Esophagus muscularis mucosa (tissue), 4 donors: Measurements from ENCODE around the gene PNMA6F. TPM values are rescaled to one million over a fixed set of nuclear protein-coding genes. Genes with fewer than 3 reads are reported as not detected.

Experiments
- DNase-seq: peaks from one replicate; pipeline ENCODE4 v3.0.0-alpha.2; 2017; ENCODE audit errors: extremely low spot score
- H3K27ac ChIP-seq, 4 donors: fragments of 200-600 bp; sonication (generic); replicated peaks in 1 of 4; 1 replicate in 3 of 4; 2 replicates in 1 of 4; pipeline ENCODE4 v1.5.1; 2016 to 2019; ENCODE audit warnings: mild to moderate bottlenecking in 1 of 4
- H3K27me3 ChIP-seq, 4 donors: fragments of 200-600 bp; sonication (generic); one replicate each; pipeline versions ENCODE4 v1.5.1 to v1.6.0; 2016 to 2019
- H3K36me3 ChIP-seq, 4 donors: fragments of 200-600 bp; sonication (generic); one replicate each; pipeline ENCODE4 v1.5.1; 2016 to 2019
- H3K4me1 ChIP-seq, 4 donors: fragments of 200-600 bp; sonication (generic); one replicate each; pipeline ENCODE4 v1.5.1; 2016 to 2019
- H3K4me3 ChIP-seq, 4 donors: fragments of 200-600 bp; sonication (generic); 1 replicate in 2 of 4; 2 replicates in 2 of 4; pipeline ENCODE4 v1.5.1; 2016 to 2019; ENCODE audit warnings: mild to moderate bottlenecking in 4 of 4, moderate library complexity in 1 of 4
- H3K9me3 ChIP-seq, 4 donors: fragments of 200-600 bp; sonication (generic); 1 replicate in 3 of 4; 2 replicates in 1 of 4; pipeline ENCODE4 v1.5.1; 2016 to 2019
- EP300 ChIP-seq: sonication (generic); formaldehyde crosslinking; IDR thresholded peaks from one replicate; pipeline ENCODE4 v1.6.1; 2017; ENCODE audit warnings: antibody characterized with exemption
- POLR2A ChIP-seq: fragments of 450-650 bp; IDR thresholded peaks from one replicate; pipeline ENCODE4 v1.6.1; 2017; ENCODE audit warnings: antibody characterized with exemption, moderate library complexity, mild to moderate bottlenecking, low read depth
- POLR2AphosphoS5 ChIP-seq, 2 donors: sonication (generic); formaldehyde crosslinking; IDR thresholded peaks; one replicate each; pipeline ENCODE4 v1.6.1; 2017; ENCODE audit warnings: antibody characterized with exemption in 2 of 2
- WGBS: methylation state at CpG from one replicate; pipeline ENCODE4 v1.1.5; 2018; 5-methylcytosine and 5-hydroxymethylcytosine counted together
- intact Hi-C: fragments of 100-400 bp; cut with DNase I; formaldehyde crosslinking; loops from one replicate; pipeline ENCODE4 v1.15.1; 2023
- total RNA-seq, 4 donors: library from RNA; depleted of rRNA; stranded (reverse); fragments of >200 nt; gene quantifications; one replicate each; pipeline versions ENCODE4 v1.1.0 to v1.2.1, GENCODE V29; 2016
- TF ChIP-seq, protein P1 (sequence below), 3 experiments: fragments of 200-600 bp in 2 of 3; fragments of 450-650 bp in 1 of 3; sonication (generic) in 2 of 3; IDR thresholded peaks; one replicate each; pipeline ENCODE4 v1.5.1; 2017 to 2019; ENCODE audit warnings: antibody characterized with exemption in 3 of 3, mild to moderate bottlenecking in 2 of 3, moderate library complexity in 1 of 3

PNMA6F gene
- total RNA-seq, 4 donors from 2014 or later: not detected

DNA sequence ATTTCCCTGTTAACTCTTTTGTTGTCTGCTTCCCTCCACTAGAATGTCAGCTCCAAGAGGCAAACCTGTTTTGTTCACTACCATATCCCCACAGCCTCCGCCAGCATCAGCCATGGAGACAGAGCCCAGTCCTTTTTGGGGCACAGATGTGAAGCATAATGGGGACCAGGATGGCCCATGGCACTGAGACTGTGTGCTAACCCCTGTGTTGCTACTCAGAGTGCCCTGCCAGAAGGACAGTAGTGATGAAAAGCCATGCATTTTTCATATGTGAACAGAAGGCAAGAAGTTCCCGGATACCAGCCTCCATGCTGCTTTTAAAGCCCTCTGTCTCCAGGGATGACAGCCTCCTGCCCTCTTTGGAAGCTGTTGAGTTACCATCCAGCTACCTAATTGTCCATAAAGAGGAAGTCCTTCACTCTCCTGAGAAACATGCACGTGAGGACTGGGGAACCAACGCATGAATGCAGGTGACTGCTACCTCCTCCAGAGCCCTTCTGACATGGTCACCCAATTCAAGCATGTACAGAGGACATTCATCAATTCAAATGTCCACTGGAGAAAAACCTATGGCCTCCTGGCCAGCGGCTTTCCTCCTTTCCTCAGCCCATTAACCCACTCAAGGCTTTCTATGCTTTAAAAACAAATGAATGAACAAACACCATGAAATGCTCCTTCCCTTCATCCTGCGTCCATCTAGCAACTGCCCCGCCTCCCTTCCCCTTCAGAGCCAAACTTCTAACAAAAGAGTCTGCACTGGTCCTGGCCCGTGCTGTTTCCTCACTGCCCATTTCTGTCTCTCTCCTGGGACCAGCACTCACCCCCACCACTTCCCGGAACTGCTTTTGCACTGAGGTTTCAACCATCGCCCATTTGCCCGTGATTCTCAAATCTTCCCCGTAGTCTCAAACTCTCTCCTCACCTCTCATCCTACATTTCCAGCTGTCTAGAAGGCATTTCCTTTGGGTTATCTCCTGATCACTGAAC lies 18.0 kb downstream of the PNMA6F start:
- TF ChIP-seq, protein P1, sequence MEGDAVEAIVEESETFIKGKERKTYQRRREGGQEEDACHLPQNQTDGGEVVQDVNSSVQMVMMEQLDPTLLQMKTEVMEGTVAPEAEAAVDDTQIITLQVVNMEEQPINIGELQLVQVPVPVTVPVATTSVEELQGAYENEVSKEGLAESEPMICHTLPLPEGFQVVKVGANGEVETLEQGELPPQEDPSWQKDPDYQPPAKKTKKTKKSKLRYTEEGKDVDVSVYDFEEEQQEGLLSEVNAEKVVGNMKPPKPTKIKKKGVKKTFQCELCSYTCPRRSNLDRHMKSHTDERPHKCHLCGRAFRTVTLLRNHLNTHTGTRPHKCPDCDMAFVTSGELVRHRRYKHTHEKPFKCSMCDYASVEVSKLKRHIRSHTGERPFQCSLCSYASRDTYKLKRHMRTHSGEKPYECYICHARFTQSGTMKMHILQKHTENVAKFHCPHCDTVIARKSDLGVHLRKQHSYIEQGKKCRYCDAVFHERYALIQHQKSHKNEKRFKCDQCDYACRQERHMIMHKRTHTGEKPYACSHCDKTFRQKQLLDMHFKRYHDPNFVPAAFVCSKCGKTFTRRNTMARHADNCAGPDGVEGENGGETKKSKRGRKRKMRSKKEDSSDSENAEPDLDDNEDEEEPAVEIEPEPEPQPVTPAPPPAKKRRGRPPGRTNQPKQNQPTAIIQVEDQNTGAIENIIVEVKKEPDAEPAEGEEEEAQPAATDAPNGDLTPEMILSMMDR (IDR thresholded peaks at IDR 0.05): no peak
- no peak for TF ChIP-seq POLR2AphosphoS5 (IDR thresholded peaks at IDR 0.05)
- no peak for TF ChIP-seq POLR2A
- no peak for TF ChIP-seq EP300
- H3K27me3 ChIP-seq: no peaks in the 10 kb centered on the region
- no peak for DNase-seq

DNA sequence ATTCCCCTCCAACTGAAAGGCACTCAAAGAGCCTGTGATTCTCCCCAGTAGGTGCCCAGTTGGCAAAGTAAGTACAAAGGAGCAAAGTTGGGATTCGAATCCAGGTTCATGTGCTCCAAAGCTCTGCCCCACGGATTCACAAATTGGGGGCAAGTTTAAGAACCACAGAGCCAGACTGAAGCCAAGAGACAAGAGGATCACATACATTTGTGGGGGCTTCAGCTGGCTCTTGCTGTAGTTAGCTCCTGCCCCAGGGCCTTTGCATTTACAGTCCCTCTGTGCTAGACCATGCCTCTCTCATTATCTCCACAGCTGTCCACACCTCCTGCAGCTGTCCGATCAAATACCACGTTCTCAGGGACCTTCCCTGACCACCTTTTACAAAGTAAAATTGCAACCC lies 18.8 kb downstream of the PNMA6F start:
- 69% methylated on average over 4 of the region's 4 CpGs for WGBS
- Histone ChIP-seq H3K36me3 (no peaks in the 10 kb centered on the region), H3K27me3 (no peaks in the 10 kb centered on the region), H3K9me3 (no peaks in the 10 kb centered on the region), H3K4me3 (no peak overlapping the region), H3K27ac (no peak overlapping the region), H3K4me1 (no peaks in the 10 kb centered on the region)
- intact Hi-C loops: no loop called here
- TF ChIP-seq, protein P1 (IDR thresholded peaks at IDR 0.05): no peak
- TF ChIP-seq EP300 (no peak), POLR2A (no peak), POLR2AphosphoS5 (IDR thresholded peaks at IDR 0.05) (no peak)
- no peak for DNase-seq

More for the DNA sequence above, 18.0 kb downstream of the PNMA6F start:
- H3K9me3 ChIP-seq: no peaks in the 10 kb centered on the region
- no peak overlapping the region for H3K4me3 ChIP-seq
- intact Hi-C loops: no loop called here
- H3K27ac ChIP-seq: no peak overlapping the region
- no peaks in the 10 kb centered on the region for H3K36me3 ChIP-seq
- WGBS: 73% methylated on average over 12 of the region's 12 CpGs
- no peaks in the 10 kb centered on the region for H3K4me1 ChIP-seq

DNA sequence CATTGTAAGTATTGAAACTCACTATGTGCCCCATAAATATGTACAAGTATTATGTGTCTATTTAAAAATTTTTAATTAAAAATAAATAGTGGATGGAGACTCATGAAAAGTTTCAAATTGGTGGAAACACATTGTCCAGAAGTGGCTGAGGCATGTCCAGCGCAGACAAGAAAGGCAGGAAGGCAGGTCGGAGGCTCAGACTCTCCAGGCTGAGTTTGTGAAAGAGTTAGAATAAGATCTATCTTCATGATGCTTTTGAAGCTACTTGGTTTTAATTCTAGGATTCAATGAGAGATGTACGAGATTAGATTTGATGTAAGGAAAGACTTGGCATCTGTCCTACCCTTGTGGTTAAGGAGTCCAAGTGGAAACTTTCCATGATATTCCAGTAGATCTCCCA lies 19.8 kb downstream of the PNMA6F start:
- 69% methylated on average over 3 of the region's 3 CpGs for WGBS
- TF ChIP-seq, protein P1 (IDR thresholded peaks at IDR 0.05): no peak
- TF ChIP-seq EP300 (no peak), POLR2AphosphoS5 (IDR thresholded peaks at IDR 0.05) (no peak), POLR2A (no peak)
- intact Hi-C loops: no loop called here

DNA sequence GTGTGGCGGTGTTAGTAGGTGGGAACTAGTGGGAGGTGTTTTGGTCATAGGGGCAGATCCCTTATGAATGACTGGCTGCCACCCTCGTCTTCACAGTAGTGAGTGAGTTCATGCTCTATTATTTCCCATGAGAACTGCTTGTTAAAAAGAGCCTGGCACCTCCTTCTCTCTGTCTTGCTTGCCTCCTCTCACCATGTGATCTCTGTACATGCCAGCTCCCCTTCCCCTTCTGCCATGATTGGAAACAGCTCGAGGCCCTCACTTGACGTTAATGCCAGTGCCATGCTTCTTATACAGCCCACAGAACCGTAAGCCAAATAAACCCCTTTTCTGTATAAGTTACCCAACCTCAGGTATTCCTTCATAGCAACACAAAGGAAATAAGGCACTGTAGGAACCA lies 21.7 kb downstream of the PNMA6F start:
- TF ChIP-seq POLR2A: no peak
- no peak for TF ChIP-seq POLR2AphosphoS5 (IDR thresholded peaks at IDR 0.05)
- TF ChIP-seq, protein P1 (IDR thresholded peaks at IDR 0.05): no peak
- TF ChIP-seq EP300: no peak
- DNase-seq: peak; percentile 5
- Histone ChIP-seq H3K36me3 (no peaks in the 10 kb centered on the region), H3K27me3 (no peaks in the 10 kb centered on the region), H3K4me1 (no peaks in the 10 kb centered on the region), H3K4me3 (no peak overlapping the region), H3K27ac (no peak overlapping the region), H3K9me3 (no peaks in the 10 kb centered on the region)
- 59% methylated on average over 5 of the region's 5 CpGs for WGBS
- intact Hi-C loops: no loop called here

More for the DNA sequence above, 19.8 kb downstream of the PNMA6F start:
- no peaks in the 10 kb centered on the region for H3K4me1 ChIP-seq
- H3K4me3 ChIP-seq: no peak overlapping the region
- DNase-seq: no peak
- no peak overlapping the region for H3K27ac ChIP-seq
- no peaks in the 10 kb centered on the region for H3K36me3 ChIP-seq
- H3K27me3 ChIP-seq: no peaks in the 10 kb centered on the region
- H3K9me3 ChIP-seq: no peaks in the 10 kb centered on the region
